Measurements from ENCODE around the gene GRK1.
A peak's percentile ranks its signal among the peaks of the same experiment; 100 is the strongest.

GRK1 gene

DNA sequence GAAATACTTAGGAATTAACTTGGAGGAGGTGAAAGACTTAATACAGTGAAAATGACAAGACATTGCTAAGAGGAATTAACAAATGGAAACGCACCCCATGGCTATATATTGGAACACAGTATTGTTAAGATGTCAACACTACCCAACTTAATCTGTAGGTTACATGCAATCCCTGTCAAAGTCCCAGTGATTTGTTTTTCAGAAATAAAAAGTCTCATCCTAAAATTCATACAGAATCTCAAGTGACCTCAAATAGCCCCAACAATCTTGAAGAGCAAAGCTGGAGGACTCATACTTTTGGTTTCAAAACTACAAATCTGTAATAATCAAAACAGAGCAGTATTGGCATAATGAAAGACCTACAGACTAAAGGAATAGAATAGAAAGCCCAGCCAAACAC lies 22.2 kb upstream of the GRK1 start:
- H3K4me3 ChIP-seq (ENCODE audit: low read depth, low read length) = no peak overlapping the region
- in situ Hi-C loops (cut with HindIII; ENCODE audit: low sequenced_read_pairs) = no loop called here

GRCh38 chr13:113645329-113645728 lies 21.7 kb upstream of the GRK1 start:
- no peak for DNase-seq (ENCODE audit: low read depth, low spot score)
- H3K4me3 ChIP-seq (ENCODE audit: low read depth, low read length) = no peak overlapping the region
- in situ Hi-C loops (cut with HindIII; ENCODE audit: low sequenced_read_pairs) = no loop called here
- TF ChIP-seq CTCF (IDR thresholded peaks at IDR 0.05; ENCODE audit: low read depth, low read length) = no peak

More for the DNA sequence above, 22.2 kb upstream of the GRK1 start:
- no peak for DNase-seq (ENCODE audit: low read depth, low spot score)
- TF ChIP-seq CTCF (IDR thresholded peaks at IDR 0.05; ENCODE audit: low read depth, low read length) = no peak

GRCh38 chr13:113646376-113646775 lies 20.6 kb upstream of the GRK1 start:
- TF ChIP-seq CTCF (IDR thresholded peaks at IDR 0.05; ENCODE audit: low read depth, low read length) = no peak
- no peak overlapping the region for H3K4me3 ChIP-seq (ENCODE audit: low read depth, low read length)
- in situ Hi-C loops (cut with HindIII; ENCODE audit: low sequenced_read_pairs) = no loop called here
- no peak for DNase-seq (ENCODE audit: low read depth, low spot score)

GRCh38 chr13:113646921-113647340 lies 20.1 kb upstream of the GRK1 start:
- TF ChIP-seq CTCF (IDR thresholded peaks at IDR 0.05; ENCODE audit: low read depth, low read length) = no peak
- DNase-seq (ENCODE audit: low read depth, low spot score) = no peak
- in situ Hi-C loops (cut with HindIII; ENCODE audit: low sequenced_read_pairs) = no loop called here
- no peak overlapping the region for H3K4me3 ChIP-seq (ENCODE audit: low read depth, low read length)

DNA sequence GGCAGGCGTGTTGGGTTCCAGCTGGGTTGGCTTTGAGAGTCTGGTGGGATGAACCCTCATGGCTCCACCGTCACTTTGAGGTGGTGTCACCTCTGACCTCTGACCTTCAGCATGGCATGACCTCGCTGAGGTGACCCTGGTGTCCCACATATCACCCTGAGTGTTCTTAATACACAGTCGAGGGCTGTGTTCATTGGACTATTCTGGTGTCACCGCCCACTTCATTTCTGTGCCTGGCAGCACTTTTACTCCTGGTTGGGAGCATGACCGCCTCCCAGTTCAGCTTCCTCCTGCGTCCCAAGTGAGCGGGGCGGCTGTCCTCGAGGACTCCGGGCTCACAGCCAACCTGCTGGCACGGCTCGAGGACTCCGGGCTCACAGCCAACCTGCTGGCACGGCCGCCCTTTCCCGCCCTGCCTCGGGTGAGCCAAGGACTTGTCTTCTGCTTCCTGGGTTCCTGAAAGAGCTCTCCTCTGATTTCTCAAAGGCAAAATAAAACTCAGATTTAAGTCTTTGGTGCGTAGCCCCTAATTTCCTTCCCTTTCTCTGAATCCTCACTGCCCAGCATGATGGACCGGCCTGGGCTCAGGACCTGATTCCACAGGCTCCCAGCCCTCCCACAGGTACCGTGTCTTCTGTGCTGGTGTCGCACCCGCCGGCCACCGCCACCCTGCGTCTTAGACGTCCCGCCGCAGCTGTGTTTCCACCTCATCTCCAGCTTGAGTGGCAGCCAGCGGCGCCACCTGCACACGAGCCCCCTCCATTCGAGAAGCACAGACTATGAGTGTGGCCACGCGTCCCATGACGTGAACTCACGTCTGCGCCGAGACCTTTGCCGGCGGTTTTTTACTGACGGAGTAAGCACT lies 19.4 kb upstream of the GRK1 start:
- peak; percentile 24 for DNase-seq (ENCODE audit: low read depth, low spot score)
- H3K4me3 ChIP-seq (ENCODE audit: low read depth, low read length) = no peak overlapping the region
- TF ChIP-seq CTCF (IDR thresholded peaks at IDR 0.05; ENCODE audit: low read depth, low read length) = no peak
- in situ Hi-C loops (cut with HindIII; ENCODE audit: low sequenced_read_pairs) = no loop called here

- H3K4me3 ChIP-seq (ENCODE audit: low read depth, low read length) = no peak overlapping the region
- no peak for TF ChIP-seq CTCF (IDR thresholded peaks at IDR 0.05; ENCODE audit: low read depth, low read length)
- in situ Hi-C loops (cut with HindIII; ENCODE audit: low sequenced_read_pairs) = no loop called here
- no peak for DNase-seq (ENCODE audit: low read depth, low spot score)
Observed at GRCh38 chr13:113648216-113648610, 18.8 kb upstream of the GRK1 start.

Data from astrocyte of the spinal cord (primary cell).